Smooth muscle cell (in vitro differentiated cells): ENCODE results near the gene DNAH6. TPM values are rescaled to one million over a fixed set of nuclear protein-coding genes. Genes with fewer than 3 reads are reported as not detected.

Source experiments
- DNase-seq: peaks from one replicate; lab custom pipeline; 2025; ENCODE audit not compliant: unreplicated experiment; lab: John Stamatoyannopoulos, UW
- H2AFZ ChIP-seq: fragments of 200-600 bp; sonication (generic); 2 replicates; pipeline ENCODE4 v1.6.0; 2016; ENCODE audit warnings: antibody characterized with exemption, low read depth, mild to moderate bottlenecking
- H3F3A ChIP-seq: fragments of 200-600 bp; sonication (generic); 2 replicates; pipeline ENCODE4 v1.6.0; 2017; ENCODE audit warnings: antibody characterized with exemption, low read depth
- H3K27ac ChIP-seq: fragments of 200-600 bp; sonication (generic); 2 replicates; pipeline ENCODE4 v1.5.1; 2016; ENCODE audit warnings: low read depth, mild to moderate bottlenecking
- H3K27me3 ChIP-seq: fragments of 200-600 bp; sonication (generic); 2 replicates; pipeline ENCODE4 v1.6.1; 2016; ENCODE audit warnings: low read depth, mild to moderate bottlenecking
- H3K36me3 ChIP-seq: fragments of 200-600 bp; sonication (generic); 2 replicates; pipeline ENCODE4 v1.5.1; 2016; ENCODE audit warnings: low read depth
- H3K4me1 ChIP-seq: fragments of 200-600 bp; sonication (generic); 2 replicates; pipeline ENCODE4 v1.5.1; 2016; ENCODE audit warnings: low read depth
- H3K4me2 ChIP-seq: fragments of 200-600 bp; sonication (generic); 2 replicates; pipeline ENCODE4 v1.6.0; 2016; ENCODE audit warnings: mild to moderate bottlenecking
- H3K4me3 ChIP-seq: fragments of 200-600 bp; sonication (generic); 2 replicates; pipeline ENCODE4 v1.5.1; 2016; ENCODE audit warnings: mild to moderate bottlenecking
- H3K79me2 ChIP-seq: fragments of 200-600 bp; sonication (generic); 2 replicates; pipeline ENCODE4 v1.6.0; 2016; ENCODE audit warnings: low read depth, mild to moderate bottlenecking
- H3K9ac ChIP-seq: fragments of 200-600 bp; sonication (generic); 2 replicates; pipeline ENCODE4 v1.6.0; 2016; ENCODE audit warnings: low read depth
- H3K9me3 ChIP-seq: fragments of 200-600 bp; sonication (generic); replicated peaks from 2 replicates; pipeline ENCODE4 v1.5.1; 2016; ENCODE audit warnings: low read depth
- H4K20me1 ChIP-seq: fragments of 200-600 bp; sonication (generic); 2 replicates; pipeline ENCODE4 v1.6.0; 2016; ENCODE audit warnings: low read depth
- WGBS: methylation state at CpG from one replicate; pipeline ENCODE4 v1.1.7; 2016; ENCODE audit warnings: low lambda C conversion rate; 5-methylcytosine and 5-hydroxymethylcytosine counted together
- polyA plus RNA-seq: library from polyadenylated mRNA; unstranded; fragments of >200 nt; fragmentation: Nextera tagmentation; extraction: Ambion mirVana; gene quantifications from 2 replicates; pipeline ENCODE4 v1.2.1, GENCODE V29; 2016
- total RNA-seq: library from RNA; depleted of rRNA; stranded (reverse); fragments of >200 nt; gene quantifications from 2 replicates; pipeline ENCODE4 v1.2.3, GENCODE V29; 2014
- TF ChIP-seq, protein P1 (sequence below): fragments of 200-600 bp; sonication (generic); IDR thresholded peaks from 2 replicates; pipeline ENCODE4 v1.5.1; 2017; ENCODE audit warnings: borderline replicate concordance, mild to moderate bottlenecking, antibody characterized with exemption; ENCODE audit not compliant: insufficient read depth, poor library complexity, severe bottlenecking

DNAH6 gene
- total and polyA plus RNA-seq, 2 experiments from 2014 or later = 0.27 to 0.96 TPM

DNA sequence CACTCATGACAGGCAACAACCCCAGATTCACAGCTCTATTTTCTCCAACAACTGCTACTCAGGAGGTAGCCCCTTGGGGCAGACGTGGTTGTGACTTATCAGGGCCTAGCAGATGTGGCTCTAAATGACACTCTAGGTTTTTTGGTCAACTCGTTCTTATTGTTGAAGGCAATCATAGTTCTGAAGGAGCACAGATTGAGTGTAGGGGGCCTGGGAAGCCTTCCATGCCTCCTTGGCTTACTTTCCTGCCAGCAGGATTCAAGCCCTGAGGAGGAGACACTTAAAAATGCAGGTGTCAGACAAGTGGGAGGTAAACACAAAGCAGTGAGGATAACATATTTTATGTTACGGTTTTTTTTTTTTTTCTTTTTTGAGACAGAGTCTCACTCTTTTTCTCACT lies 33.7 kb upstream of the DNAH6 start:
- no peak overlapping the region for H3K27ac ChIP-seq
- TF ChIP-seq, protein P1, sequence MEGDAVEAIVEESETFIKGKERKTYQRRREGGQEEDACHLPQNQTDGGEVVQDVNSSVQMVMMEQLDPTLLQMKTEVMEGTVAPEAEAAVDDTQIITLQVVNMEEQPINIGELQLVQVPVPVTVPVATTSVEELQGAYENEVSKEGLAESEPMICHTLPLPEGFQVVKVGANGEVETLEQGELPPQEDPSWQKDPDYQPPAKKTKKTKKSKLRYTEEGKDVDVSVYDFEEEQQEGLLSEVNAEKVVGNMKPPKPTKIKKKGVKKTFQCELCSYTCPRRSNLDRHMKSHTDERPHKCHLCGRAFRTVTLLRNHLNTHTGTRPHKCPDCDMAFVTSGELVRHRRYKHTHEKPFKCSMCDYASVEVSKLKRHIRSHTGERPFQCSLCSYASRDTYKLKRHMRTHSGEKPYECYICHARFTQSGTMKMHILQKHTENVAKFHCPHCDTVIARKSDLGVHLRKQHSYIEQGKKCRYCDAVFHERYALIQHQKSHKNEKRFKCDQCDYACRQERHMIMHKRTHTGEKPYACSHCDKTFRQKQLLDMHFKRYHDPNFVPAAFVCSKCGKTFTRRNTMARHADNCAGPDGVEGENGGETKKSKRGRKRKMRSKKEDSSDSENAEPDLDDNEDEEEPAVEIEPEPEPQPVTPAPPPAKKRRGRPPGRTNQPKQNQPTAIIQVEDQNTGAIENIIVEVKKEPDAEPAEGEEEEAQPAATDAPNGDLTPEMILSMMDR = no peak
- DNase-seq = no peak

GRCh38 chr2:84483320-84483719 lies 33.0 kb upstream of the DNAH6 start:
- 75% methylated on average over 1 of the region's 1 CpG for WGBS

More for the DNA sequence above, 33.7 kb upstream of the DNAH6 start:
- WGBS = 69% methylated on average over 3 of the region's 3 CpGs
- no peak overlapping the region for H2AFZ ChIP-seq
- no peaks in the 10 kb centered on the region for H3K27me3 ChIP-seq
- H3K4me2 ChIP-seq = no peak overlapping the region
- H3K9me3 ChIP-seq = no peaks in the 10 kb centered on the region
- no peak overlapping the region for H3K9ac ChIP-seq
- no peak overlapping the region for H3K4me3 ChIP-seq
- no peaks in the 10 kb centered on the region for H3K36me3 ChIP-seq
- H3F3A ChIP-seq = no peaks in the 10 kb centered on the region
- H3K79me2 ChIP-seq = no peaks in the 10 kb centered on the region
- no peaks in the 10 kb centered on the region for H4K20me1 ChIP-seq
- peaks cover 6% of the 10 kb centered on the region for H3K4me1 ChIP-seq

DNA sequence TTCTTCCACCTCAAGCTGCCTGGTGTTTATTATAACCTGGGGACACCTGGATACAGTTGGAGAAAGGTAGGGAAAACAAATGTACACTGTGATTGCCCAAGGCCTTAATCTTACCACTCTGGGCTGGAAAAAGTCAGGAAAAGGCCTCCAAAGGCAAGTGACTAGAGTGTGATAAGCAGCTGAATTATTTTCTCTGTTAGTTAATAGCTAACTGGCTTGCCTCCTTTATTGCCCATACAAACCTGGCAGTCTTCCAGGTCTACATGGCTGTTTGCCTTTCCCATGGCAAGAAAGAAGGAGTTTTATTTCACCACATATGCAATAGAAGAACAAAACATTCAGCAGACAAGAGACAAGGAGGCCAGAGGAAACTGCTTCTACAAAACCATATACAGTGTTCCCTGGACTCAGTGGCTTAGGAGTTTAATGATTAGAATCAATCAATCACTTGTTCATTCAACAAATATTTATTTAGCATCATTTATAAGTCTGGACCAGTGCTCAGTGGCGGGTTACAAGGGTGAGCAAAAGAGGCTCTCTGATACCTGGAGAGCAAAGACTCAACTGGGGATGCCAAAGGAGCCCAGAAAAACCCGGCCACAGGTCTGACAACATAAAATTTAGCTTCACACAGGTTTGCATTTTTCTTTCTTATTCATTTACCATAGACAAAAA lies 29.7 kb upstream of the DNAH6 start:
- TF ChIP-seq, protein P1 = no peak
- no peak for DNase-seq
- no peaks in the 10 kb centered on the region for H4K20me1 ChIP-seq
- no peaks in the 10 kb centered on the region for H3K36me3 ChIP-seq
- H2AFZ ChIP-seq = no peak overlapping the region
- no peaks in the 10 kb centered on the region for H3K79me2 ChIP-seq
- WGBS = 96% methylated on average over 2 of the region's 2 CpGs
- no peak overlapping the region for H3K4me3 ChIP-seq
- H3K4me1 ChIP-seq = peaks cover 8% of the 10 kb centered on the region
- no peak overlapping the region for H3K9ac ChIP-seq
- H3K9me3 ChIP-seq = no peaks in the 10 kb centered on the region
- H3F3A ChIP-seq = no peaks in the 10 kb centered on the region
- no peak overlapping the region for H3K4me2 ChIP-seq
- H3K27ac ChIP-seq = no peak overlapping the region
- H3K27me3 ChIP-seq = no peaks in the 10 kb centered on the region

More at GRCh38 chr2:84483320-84483719, 33.0 kb upstream of the DNAH6 start:
- Histone ChIP-seq H3K4me2 (no peak overlapping the region), H4K20me1 (no peaks in the 10 kb centered on the region), H3K36me3 (no peaks in the 10 kb centered on the region), H3K27me3 (no peaks in the 10 kb centered on the region), H3F3A (no peaks in the 10 kb centered on the region), H3K4me3 (no peak overlapping the region), H3K9ac (no peak overlapping the region), H3K4me1 (peaks cover 8% of the 10 kb centered on the region), H3K9me3 (no peaks in the 10 kb centered on the region), H2AFZ (no peak overlapping the region), H3K27ac (no peak overlapping the region), H3K79me2 (no peaks in the 10 kb centered on the region)
- DNase-seq = no peak
- TF ChIP-seq, protein P1 = no peak

DNA sequence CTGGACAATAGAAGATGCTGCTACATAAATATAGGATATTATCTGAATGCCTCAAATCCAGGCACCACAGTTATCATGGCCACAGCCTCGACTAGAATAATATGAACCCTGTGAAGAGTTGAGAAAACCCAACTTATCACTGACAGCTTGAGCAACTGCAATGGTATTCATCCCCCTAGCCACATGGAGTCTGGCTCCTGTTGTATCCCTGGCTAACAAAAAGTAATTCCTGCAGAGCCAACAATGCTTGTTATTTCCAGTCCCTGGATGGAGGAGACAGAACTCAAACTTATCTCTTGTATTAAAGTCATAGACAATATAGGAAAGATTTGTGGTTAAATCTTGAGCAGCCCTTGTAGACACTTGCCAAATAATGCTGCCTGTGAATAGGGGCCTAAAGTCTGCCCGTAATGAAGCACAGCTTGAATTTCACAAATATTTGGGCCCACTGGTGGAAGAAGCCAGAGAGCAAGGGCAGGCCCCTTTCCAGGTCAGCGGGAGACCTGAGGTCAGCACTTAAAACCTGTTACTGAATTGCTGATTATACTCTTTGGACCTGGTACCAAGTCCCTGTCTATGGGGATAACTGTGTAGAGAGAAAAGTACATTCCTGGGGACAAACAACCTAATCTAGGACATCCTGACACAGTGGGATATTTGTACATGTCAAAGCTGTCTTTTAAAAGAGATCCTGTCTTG lies 28.9 kb upstream of the DNAH6 start:
- DNase-seq = no peak
- Histone ChIP-seq H3K4me2 (no peak overlapping the region), H3K79me2 (no peaks in the 10 kb centered on the region), H3K27ac (no peak overlapping the region), H3K9ac (no peak overlapping the region), H2AFZ (no peak overlapping the region), H3K4me3 (no peak overlapping the region), H3K4me1 (peaks cover 8% of the 10 kb centered on the region), H3K9me3 (no peaks in the 10 kb centered on the region), H3K36me3 (no peaks in the 10 kb centered on the region), H3K27me3 (no peaks in the 10 kb centered on the region), H4K20me1 (no peaks in the 10 kb centered on the region), H3F3A (no peaks in the 10 kb centered on the region)
- WGBS = 31% methylated on average over 3 of the region's 3 CpGs
- TF ChIP-seq, protein P1 = no peak
